Amygdala (tissue), 56 donors: ENCODE results near the gene PSMA8.
"Not testable (repeated sequence)": the region's sequence is repeated elsewhere in the genome, so short reads cannot be mapped to it uniquely, and the experiment has no call there.

ENCODE experiments used
- DNase-seq, 56 donors: peaks; one replicate each; lab custom pipeline; 2025; lab: John Stamatoyannopoulos, UW

The PSMA8 gene

DNA sequence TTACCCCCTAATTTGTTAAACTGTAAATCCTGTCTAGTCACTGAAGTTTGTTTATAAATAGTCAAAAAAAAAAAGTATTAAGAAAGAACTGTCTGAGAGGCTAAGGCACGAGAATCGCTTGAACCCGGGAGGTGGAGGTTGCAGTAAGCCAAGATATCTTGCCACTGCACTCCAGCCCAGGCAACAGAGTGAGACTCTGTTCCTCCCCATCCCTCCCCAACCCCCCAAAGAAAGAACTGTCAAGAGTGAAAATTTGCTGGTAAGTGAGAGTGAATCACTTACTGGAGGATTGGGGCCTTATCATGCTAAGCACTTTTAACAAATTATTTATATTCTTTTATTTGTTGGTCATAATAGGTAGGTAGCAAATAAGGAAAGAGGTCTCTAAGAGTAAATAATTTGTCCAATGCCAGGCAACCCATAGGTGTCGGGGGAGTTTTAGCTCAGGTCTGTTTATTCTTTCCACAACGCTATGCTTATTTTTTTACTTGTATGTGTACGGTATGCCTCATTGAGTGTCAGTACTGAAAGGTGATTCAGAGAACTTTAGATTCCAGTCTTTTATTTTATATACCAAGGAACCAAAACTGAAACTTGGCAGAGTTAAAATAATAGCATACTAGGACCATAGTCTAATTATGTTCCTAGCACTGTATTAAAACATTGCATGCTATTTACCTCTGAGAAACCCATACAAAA lies 95.0 kb downstream of the PSMA8 start:
- no peak for DNase-seq

DNA sequence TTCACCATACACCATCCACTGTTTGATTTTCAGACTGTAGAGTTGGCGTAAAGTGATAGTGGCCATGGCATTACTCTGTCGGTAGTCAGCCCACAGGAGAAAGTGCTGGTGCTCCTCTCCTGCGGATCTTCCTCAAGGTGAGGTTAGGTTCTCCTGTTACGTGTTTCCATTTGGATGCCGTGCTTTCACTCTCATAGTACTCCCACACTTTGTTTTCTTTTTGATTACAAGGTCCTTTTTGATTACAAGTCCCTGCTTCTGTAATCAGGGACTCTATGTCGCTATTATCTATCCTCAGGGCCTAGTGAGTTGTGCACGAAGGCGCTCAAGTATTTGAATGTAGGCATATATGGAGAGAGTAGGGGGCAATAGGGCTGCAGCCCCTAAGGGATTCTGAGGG lies 96.8 kb downstream of the PSMA8 start:
- no peak for DNase-seq

DNA sequence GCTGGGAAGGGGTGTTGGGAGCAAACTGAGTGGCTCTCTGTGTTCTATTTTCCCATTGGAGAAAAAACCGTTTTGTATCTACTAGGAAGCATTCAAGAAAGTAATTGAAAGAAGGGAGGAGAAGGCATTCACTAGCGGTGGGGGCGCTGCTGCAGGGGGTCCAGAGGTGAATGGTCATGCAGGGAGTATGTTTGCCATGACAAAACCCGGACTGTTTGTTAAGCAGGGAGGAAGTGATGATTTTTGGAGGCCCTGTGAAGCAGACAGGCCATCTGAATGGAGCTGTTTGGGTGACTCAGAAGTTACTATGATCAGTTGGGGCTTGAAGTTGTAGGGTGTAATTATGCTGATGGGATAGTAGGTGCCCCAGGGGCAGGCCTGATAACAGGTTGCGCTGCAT lies 99.5 kb downstream of the PSMA8 start:
- DNase-seq = no peak

DNA sequence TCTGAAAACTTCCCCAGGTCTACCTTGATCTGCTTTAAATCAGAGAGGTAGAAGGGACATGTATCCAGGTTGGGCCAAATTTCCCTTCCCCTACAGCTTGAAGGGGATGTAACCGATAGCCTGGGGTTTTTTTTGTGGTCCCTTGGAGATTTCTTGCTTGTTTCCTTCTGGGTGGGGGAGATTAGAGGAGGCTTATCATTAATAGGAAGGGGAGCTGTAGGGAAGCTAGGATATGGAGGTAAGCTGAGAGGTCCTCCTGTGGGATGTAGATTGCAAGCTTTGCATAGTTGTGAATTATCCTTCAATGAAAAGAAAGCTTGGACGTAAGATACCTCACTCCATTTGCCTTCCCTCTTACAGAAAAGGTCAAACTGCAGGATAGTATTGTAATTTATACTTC lies 103.7 kb downstream of the PSMA8 start:
- DNase-seq = not testable (repeated sequence)

DNA sequence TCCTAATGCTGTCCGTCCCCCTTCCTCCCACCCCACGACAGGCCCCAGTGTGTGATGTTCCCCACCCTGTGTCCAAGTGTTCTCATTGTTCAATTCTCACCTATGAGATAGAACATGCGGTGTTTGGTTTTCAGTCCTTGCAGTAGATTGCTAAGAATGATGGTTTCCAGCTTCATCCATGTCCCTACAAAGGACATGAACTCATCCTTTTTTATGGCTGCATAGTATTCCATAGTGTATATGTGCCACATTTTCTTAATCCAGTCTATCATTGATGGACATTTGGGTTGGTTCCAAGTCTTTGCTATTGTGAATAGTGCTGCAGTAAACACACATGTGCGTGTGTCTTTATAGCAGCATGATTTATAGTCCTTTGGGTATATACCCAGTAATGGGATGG lies 105.0 kb downstream of the PSMA8 start:
- not testable (repeated sequence) for DNase-seq

DNA sequence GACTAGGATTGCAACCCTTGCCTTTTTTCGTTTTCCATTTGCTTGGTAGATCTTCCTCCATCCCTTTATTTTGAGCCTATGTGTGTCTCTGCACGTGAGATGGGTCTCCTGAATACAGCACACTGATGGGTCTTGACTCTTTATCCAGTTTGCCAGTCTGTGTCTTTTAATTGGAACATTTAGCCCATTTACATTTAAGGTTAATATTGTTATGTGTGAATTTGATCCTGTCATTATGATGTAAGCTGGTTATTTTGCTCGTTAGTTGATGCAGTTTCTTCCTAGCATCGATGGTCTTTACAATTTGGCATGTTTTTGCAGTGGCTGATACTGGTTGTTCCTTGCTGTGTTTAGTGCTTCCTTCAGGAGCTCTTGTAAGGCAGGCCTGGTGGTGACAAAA lies 108.7 kb downstream of the PSMA8 start:
- DNase-seq = not testable (repeated sequence)
